ENCODE measurements around the gene ARHGAP15. TPM values are rescaled to one million over a fixed set of nuclear protein-coding genes. Genes with fewer than 3 reads are reported as not detected.

Gene ARHGAP15
- total RNA-seq, 1 experiment from 2014 or later, result 0.41 TPM

DNA sequence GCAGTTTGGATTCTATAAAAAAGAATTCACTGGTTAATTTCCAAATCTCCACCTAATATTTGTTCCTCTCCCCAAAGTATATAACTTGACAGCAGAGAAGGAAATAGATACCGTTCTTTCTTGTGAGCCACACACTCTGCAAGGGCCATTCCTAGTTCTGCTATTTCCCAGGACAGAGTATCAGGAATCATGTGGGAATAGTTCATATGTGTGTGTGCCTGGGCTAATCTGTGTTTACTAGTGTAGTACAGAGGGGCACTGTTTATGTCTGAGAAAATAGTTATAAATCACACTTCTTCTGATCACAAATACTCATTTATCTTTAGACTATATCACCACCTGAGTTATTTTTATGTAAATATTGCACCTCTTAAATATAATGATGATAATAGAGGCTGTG is 296.7 kb downstream of the ARHGAP15 start:
- Histone ChIP-seq H3K27me3 (ENCODE audit: control insufficient read depth, insufficient read depth, low read length) (no peaks in the 10 kb centered on the region), H3K4me1 (ENCODE audit: control insufficient read depth, insufficient read depth, low read length) (no peaks in the 10 kb centered on the region), H3K36me3 (ENCODE audit: control insufficient read depth, insufficient read depth, low read length) (no peaks in the 10 kb centered on the region), H3K4me3 (ENCODE audit: low read depth in 2 of 2, low read length in 2 of 2) (no peak overlapping the region), H3K9me3 (ENCODE audit: control insufficient read depth, insufficient read depth, low read depth, low read length) (no peaks in the 10 kb centered on the region), H3K27ac (ENCODE audit: low read length) (no peak overlapping the region)
- BruUV-seq (replicated peaks), result no TSS peak
- ChIA-PET CTCF (no interaction called here), POLR2A (no interaction called here)
- DNase-seq (ENCODE audit: low read depth, low spot score), result no peak
- in situ Hi-C loops (cut with HindIII; ENCODE audit: low pct_unique_long_range_greater_than_20kb, low sequenced_read_pairs), result no loop called here
- TF ChIP-seq TCF7L2 (IDR thresholded peaks at IDR 0.05; ENCODE audit: low read depth, low read length) (no peak), POLR2AphosphoS5 (IDR thresholded peaks at IDR 0.05; ENCODE audit: low read depth, low read length) (no peak), CTCF (IDR thresholded peaks at IDR 0.05) (no peak), SIN3A (IDR thresholded peaks at IDR 0.05; ENCODE audit: borderline replicate concordance, insufficient read depth, low read depth, low read length) (no peak)
- TF ChIP-seq, protein P1, sequence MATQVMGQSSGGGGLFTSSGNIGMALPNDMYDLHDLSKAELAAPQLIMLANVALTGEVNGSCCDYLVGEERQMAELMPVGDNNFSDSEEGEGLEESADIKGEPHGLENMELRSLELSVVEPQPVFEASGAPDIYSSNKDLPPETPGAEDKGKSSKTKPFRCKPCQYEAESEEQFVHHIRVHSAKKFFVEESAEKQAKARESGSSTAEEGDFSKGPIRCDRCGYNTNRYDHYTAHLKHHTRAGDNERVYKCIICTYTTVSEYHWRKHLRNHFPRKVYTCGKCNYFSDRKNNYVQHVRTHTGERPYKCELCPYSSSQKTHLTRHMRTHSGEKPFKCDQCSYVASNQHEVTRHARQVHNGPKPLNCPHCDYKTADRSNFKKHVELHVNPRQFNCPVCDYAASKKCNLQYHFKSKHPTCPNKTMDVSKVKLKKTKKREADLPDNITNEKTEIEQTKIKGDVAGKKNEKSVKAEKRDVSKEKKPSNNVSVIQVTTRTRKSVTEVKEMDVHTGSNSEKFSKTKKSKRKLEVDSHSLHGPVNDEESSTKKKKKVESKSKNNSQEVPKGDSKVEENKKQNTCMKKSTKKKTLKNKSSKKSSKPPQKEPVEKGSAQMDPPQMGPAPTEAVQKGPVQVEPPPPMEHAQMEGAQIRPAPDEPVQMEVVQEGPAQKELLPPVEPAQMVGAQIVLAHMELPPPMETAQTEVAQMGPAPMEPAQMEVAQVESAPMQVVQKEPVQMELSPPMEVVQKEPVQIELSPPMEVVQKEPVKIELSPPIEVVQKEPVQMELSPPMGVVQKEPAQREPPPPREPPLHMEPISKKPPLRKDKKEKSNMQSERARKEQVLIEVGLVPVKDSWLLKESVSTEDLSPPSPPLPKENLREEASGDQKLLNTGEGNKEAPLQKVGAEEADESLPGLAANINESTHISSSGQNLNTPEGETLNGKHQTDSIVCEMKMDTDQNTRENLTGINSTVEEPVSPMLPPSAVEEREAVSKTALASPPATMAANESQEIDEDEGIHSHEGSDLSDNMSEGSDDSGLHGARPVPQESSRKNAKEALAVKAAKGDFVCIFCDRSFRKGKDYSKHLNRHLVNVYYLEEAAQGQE (IDR thresholded peaks at IDR 0.05; ENCODE audit: insufficient read depth in 1 of 2, low read depth in 2 of 2, low read length in 1 of 2), result no peak
- intact Hi-C loops (cut with micrococcal nuclease; ENCODE audit: unreplicated experiment), result no loop called here
- ATAC-seq, result no peak

DNA sequence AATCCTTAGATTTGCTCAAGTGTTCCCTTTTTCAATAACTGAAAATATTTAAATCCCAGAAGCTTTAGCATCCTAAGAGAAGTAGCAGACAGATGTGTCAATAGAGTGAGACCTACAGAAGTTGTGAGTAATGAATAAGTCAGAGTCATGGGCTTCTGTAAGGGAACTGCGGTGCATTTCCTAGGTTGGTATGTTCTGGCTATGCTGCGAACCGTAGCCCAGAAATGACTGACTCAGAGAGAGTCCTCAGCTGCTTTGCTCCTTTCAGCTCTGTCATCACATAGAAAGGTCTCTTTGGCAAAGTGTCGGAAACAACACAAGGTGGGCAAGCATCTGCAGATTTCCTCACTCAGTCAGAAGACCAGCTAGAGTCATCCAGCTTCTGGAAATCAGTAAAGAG is 297.1 kb downstream of the ARHGAP15 start:
- in situ Hi-C loops (cut with HindIII; ENCODE audit: low pct_unique_long_range_greater_than_20kb, low sequenced_read_pairs), result no loop called here
- DNase-seq (ENCODE audit: low read depth, low spot score), result no peak
- Histone ChIP-seq H3K27me3 (ENCODE audit: control insufficient read depth, insufficient read depth, low read length) (no peaks in the 10 kb centered on the region), H3K4me3 (ENCODE audit: low read depth in 2 of 2, low read length in 2 of 2) (no peak overlapping the region), H3K9me3 (ENCODE audit: control insufficient read depth, insufficient read depth, low read depth, low read length) (no peaks in the 10 kb centered on the region), H3K36me3 (ENCODE audit: control insufficient read depth, insufficient read depth, low read length) (no peaks in the 10 kb centered on the region), H3K4me1 (ENCODE audit: control insufficient read depth, insufficient read depth, low read length) (no peaks in the 10 kb centered on the region), H3K27ac (ENCODE audit: low read length) (no peak overlapping the region)
- intact Hi-C loops (cut with micrococcal nuclease; ENCODE audit: unreplicated experiment), result no loop called here
- ChIA-PET CTCF (no interaction called here), POLR2A (no interaction called here)
- TF ChIP-seq TCF7L2 (IDR thresholded peaks at IDR 0.05; ENCODE audit: low read depth, low read length) (no peak), POLR2AphosphoS5 (IDR thresholded peaks at IDR 0.05; ENCODE audit: low read depth, low read length) (no peak), SIN3A (IDR thresholded peaks at IDR 0.05; ENCODE audit: borderline replicate concordance, insufficient read depth, low read depth, low read length) (no peak)
- TF ChIP-seq, protein P1 (IDR thresholded peaks at IDR 0.05; ENCODE audit: insufficient read depth in 1 of 2, low read depth in 2 of 2, low read length in 1 of 2), result no peak
- BruUV-seq (replicated peaks), result no TSS peak
- ATAC-seq, result no peak
